Liver (tissue), 3 donors: ENCODE data around the gene ESRRB.

ENCODE experiments used
- GABPA ChIP-seq, 2 donors: IDR thresholded peaks in 1 of 2; conservative IDR thresholded peaks in 1 of 2; 2 replicates each; pipeline ENCODE4 v1.6.1; 2016; ENCODE audit warnings: antibody characterized with exemption in 2 of 2, mild to moderate bottlenecking in 1 of 2, moderate library complexity in 1 of 2
- JUND ChIP-seq, 2 donors: IDR thresholded peaks; 2 replicates each; pipeline ENCODE4 v1.6.1; 2016; ENCODE audit warnings: antibody characterized with exemption in 2 of 2
- RAD21 ChIP-seq, 2 donors: IDR thresholded peaks; 2 replicates each; pipeline ENCODE4 v1.6.1; 2016; ENCODE audit warnings: antibody characterized with exemption in 2 of 2, mild to moderate bottlenecking in 2 of 2
- TAF1 ChIP-seq: conservative IDR thresholded peaks from 2 replicates; pipeline ENCODE4 v1.6.1; 2016; ENCODE audit warnings: antibody characterized with exemption, mild to moderate bottlenecking
- YY1 ChIP-seq: IDR thresholded peaks from 2 replicates; pipeline ENCODE4 v1.6.1; 2016; ENCODE audit warnings: antibody characterized with exemption, mild to moderate bottlenecking
- TF ChIP-seq, protein P1 (sequence below): fragments of 150-350 bp; IDR thresholded peaks from 2 replicates; pipeline ENCODE4 v1.5.1; 2017; ENCODE audit warnings: improper control_type of control experiment, low read depth, low read length; ENCODE audit not compliant: missing input control
- donor health status: healthy.
- donor health status: healthy.

DNA sequence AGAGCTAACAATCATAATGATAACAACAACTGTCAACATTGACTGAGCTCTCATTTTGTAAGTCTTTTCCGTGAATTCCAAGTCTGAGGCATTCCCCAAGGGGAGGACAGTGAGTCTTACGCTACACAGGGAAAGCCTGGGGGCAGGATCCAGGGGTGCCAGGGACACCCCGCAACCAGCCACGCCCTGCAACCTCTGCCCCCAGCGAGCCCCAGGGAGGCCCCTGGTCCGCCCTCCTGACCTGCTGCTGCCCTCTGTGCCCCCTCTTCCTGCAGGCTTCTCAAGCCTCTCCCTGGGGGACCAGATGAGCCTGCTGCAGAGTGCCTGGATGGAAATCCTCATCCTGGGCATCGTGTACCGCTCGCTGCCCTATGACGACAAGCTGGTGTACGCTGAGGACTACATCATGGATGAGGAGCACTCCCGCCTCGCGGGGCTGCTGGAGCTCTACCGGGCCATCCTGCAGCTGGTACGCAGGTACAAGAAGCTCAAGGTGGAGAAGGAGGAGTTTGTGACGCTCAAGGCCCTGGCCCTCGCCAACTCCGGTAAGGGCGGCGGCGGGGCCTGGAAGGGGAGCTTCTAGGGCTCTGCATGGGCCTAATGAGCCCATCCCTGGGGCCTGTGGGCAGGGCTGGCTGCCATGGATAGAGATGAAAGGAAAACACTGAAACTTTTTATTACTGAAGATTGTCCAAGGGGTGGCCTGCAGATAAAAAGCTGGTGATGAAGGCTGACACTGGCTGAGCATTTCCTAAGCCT, 115.4 kb downstream of the ESRRB start:
- TF ChIP-seq, protein P1, sequence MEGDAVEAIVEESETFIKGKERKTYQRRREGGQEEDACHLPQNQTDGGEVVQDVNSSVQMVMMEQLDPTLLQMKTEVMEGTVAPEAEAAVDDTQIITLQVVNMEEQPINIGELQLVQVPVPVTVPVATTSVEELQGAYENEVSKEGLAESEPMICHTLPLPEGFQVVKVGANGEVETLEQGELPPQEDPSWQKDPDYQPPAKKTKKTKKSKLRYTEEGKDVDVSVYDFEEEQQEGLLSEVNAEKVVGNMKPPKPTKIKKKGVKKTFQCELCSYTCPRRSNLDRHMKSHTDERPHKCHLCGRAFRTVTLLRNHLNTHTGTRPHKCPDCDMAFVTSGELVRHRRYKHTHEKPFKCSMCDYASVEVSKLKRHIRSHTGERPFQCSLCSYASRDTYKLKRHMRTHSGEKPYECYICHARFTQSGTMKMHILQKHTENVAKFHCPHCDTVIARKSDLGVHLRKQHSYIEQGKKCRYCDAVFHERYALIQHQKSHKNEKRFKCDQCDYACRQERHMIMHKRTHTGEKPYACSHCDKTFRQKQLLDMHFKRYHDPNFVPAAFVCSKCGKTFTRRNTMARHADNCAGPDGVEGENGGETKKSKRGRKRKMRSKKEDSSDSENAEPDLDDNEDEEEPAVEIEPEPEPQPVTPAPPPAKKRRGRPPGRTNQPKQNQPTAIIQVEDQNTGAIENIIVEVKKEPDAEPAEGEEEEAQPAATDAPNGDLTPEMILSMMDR, result no peak
- TF ChIP-seq RAD21 (IDR thresholded peaks at IDR 0.05) (no peak), GABPA (IDR thresholded peaks at IDR 0.05 in 1 of 2, conservative IDR thresholded peaks at IDR 0.05 in 1 of 2) (no peak), JUND (IDR thresholded peaks at IDR 0.05) (no peak), YY1 (no peak), TAF1 (no peak)
